HG03045 (cell line): ENCODE measurements around the gene HDGFL3.
"Not testable (repeated sequence)": the region's sequence is repeated elsewhere in the genome, so short reads cannot be mapped to it uniquely, and the experiment has no call there.

ENCODE experiments used
- ATAC-seq: cut with Tn5 transposase; IDR thresholded peaks from one replicate; pipeline ENCODE4 v1.9.1; 2021; ENCODE audit warnings: mild to moderate bottlenecking, moderate library complexity; ENCODE audit not compliant: unreplicated experiment

Gene HDGFL3

GRCh38 chr15:83106994-83107840 lies 100.4 kb downstream of the HDGFL3 start, which contains the start of gene TM6SF1:
TSS of gene TM6SF1 (plus strand) at chr15:83107645. CDS start at chr15:83107681, 36 bp downstream.
- ATAC-seq = no peak

GRCh38 chr15:83105440-83105839 lies 102.2 kb downstream of the HDGFL3 start:
- no peak for ATAC-seq

- ATAC-seq = no peak
Measured at GRCh38 chr15:83104141-83104540, 103.5 kb downstream of the HDGFL3 start.

GRCh38 chr15:83102346-83102745 lies 105.3 kb downstream of the HDGFL3 start:
- no peak for ATAC-seq

GRCh38 chr15:83100097-83100646 lies 107.5 kb downstream of the HDGFL3 start:
- ATAC-seq = no peak

GRCh38 chr15:83099290-83099689 lies 108.3 kb downstream of the HDGFL3 start:
- no peak for ATAC-seq

- ATAC-seq = no peak
Measured at GRCh38 chr15:83098079-83098478, 109.5 kb downstream of the HDGFL3 start.

GRCh38 chr15:83094583-83094982 lies 113.0 kb downstream of the HDGFL3 start:
- no peak for ATAC-seq

- no peak for ATAC-seq
Measured at GRCh38 chr15:83092309-83092976, 115.2 kb downstream of the HDGFL3 start.

- ATAC-seq = not testable (repeated sequence)
Measured at GRCh38 chr15:83091965-83092308, 115.7 kb downstream of the HDGFL3 start.

GRCh38 chr15:83090465-83090864 lies 117.2 kb downstream of the HDGFL3 start:
- no peak for ATAC-seq

GRCh38 chr15:83088876-83089275 lies 118.7 kb downstream of the HDGFL3 start:
- no peak for ATAC-seq

GRCh38 chr15:83087576-83087975 lies 120.0 kb downstream of the HDGFL3 start:
- no peak for ATAC-seq

GRCh38 chr15:83085864-83086552 lies 121.6 kb downstream of the HDGFL3 start:
- ATAC-seq = not testable (repeated sequence)

GRCh38 chr15:83085461-83085860 lies 122.2 kb downstream of the HDGFL3 start:
- ATAC-seq = not testable (repeated sequence)

GRCh38 chr15:83082730-83083386 lies 124.8 kb downstream of the HDGFL3 start:
- ATAC-seq = no peak

GRCh38 chr15:83081256-83082014 lies 126.2 kb downstream of the HDGFL3 start:
- ATAC-seq = no peak

- no peak for ATAC-seq
Measured at GRCh38 chr15:83078712-83079111, 128.9 kb downstream of the HDGFL3 start.
